ENCODE measurements around the gene DICER1.
"Not testable (repeated sequence)": the region's sequence is repeated elsewhere in the genome, so short reads cannot be mapped to it uniquely, and the experiment has no call there.

Gene DICER1

GRCh38 chr14:95184413-95184790 is 27.1 kb upstream of the DICER1 start:
- no peak for DNase-seq (ENCODE audit: low read depth)

- no peak for DNase-seq (ENCODE audit: low read depth)
Observed at GRCh38 chr14:95183532-95184412, 26.4 kb upstream of the DICER1 start.

DNA sequence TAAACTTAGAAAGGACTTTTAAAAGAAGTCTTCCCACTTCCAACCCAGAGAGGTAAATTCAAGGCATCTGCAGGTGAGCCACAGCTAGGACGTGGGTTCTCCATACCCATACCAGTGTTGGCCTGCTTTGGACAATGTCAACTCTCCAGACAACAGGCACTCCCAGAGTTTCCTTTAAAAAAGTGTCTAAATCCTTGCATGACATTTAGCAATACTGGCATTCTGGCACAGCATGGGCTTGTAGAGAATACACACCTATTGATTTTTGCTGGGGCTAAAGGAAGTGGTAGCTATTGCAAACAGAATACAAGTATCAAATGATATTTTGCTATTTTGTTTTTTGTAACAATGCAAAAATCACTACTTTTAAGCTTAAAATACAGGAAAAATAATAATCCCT is 25.8 kb upstream of the DICER1 start:
- no peak for DNase-seq (ENCODE audit: low read depth)

GRCh38 chr14:95182379-95182778 is 25.1 kb upstream of the DICER1 start:
- no peak for DNase-seq (ENCODE audit: low read depth)

GRCh38 chr14:95180966-95181741 is 23.8 kb upstream of the DICER1 start:
- DNase-seq (ENCODE audit: low read depth): no peak

DNA sequence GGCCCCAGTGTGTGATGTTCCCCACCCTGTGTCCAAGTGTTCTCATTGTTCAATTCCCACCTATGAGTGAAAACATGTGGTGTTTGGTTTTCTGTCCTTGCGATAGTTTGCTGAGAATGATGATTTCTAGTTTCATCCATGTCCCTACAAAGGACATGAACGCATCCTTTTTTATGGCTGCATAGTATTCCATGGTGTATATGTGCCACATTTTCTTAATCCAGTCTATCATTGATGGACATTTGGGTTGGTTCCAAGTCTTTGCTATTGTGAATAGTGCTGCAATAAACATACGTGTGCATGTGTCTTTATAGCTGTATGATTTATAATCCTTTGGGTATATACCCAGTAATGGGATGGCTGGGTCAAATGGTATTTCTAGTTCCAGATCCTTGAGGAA is 18.3 kb upstream of the DICER1 start:
- not testable (repeated sequence) for DNase-seq (ENCODE audit: low read depth)

GRCh38 chr14:95174184-95174792 is 17.0 kb upstream of the DICER1 start:
- DNase-seq (ENCODE audit: low read depth): peak; percentile 33

DNA sequence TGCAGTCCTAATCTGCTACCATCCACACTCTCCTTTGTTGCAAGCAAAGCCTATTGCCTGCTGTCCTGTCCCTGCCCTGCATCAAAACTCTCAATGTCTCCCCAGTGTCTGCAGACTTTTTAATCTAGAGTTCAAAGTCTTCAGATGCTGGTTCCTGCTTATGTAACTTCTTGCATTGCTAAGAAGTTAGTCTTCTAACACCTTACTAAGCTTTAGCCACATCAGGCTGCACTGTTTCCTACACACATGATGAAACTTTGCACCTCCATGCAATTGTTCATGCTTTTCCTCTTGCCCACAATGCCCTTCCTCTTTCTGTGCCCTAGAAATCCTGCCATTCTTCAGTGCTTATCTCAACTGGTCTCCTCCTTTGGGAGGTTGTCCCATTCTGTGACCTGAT is 16.2 kb upstream of the DICER1 start:
- no peak for DNase-seq (ENCODE audit: low read depth)

- no peak for DNase-seq (ENCODE audit: low read depth)
Observed at GRCh38 chr14:95167177-95167576, 9.8 kb upstream of the DICER1 start.

- DNase-seq (ENCODE audit: low read depth): no peak
Observed at GRCh38 chr14:95165517-95165916, 8.2 kb upstream of the DICER1 start.

DNA sequence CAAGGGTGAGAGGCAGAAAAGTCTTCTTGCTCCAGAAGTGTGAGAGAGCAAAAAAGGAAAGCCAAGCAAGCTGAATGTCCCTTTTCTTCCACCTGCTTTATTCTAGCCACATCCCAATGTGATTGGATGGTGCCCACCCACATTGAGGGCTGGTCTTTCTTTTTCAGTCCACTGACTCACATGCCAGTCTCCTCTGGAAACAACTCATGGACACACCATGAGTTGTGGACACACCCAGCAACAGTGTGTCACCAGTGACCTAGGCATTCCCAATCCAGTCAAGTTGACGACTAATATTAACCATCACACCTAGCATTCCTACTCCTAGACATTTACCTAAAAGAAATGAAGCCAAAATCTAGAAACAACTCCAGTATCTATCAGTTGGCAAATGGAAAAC is 7.2 kb upstream of the DICER1 start:
- DNase-seq (ENCODE audit: low read depth): no peak

GRCh38 chr14:95163666-95164065 is 6.3 kb upstream of the DICER1 start:
- DNase-seq (ENCODE audit: low read depth): peak; percentile 22

DNA sequence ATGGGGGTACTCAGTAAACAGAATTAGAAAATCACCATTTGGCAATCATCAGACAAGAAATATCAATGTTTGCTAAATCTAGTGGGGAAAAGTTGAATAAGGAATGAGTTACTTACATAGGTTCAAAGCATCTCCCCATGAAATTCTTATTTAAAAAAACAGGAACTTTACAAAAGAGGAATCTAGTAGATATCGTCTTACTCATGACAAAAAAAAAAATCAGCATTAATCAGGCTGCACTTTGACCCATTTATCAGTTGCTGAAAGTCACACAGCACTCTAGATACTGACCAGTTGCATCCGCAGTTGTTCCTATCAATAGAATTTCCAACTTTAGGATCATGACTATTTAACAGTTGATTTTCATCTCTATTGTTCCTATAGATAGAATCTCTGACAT is 5.8 kb upstream of the DICER1 start:
- no peak for DNase-seq (ENCODE audit: low read depth)

DNA sequence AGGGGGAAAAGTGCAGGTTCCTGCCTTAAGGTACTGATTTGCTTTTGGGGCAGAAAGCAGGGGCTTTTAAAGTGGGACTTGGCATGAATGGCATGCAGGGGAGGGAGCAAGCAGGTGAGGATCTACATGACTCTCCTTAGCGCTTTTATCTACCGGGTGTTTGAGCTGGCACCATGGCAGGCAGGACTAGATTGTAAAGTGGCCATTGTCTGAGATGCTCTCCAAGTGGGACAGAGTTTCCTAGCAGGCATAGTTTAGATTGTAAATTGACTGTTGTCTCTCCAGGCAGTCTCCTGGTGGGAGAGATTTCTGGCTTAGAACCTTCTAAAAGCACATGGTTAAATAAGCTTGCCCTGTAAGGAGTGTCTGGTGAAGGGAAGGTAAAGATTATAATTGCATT is 5.3 kb upstream of the DICER1 start:
- no peak for DNase-seq (ENCODE audit: low read depth)

DNA sequence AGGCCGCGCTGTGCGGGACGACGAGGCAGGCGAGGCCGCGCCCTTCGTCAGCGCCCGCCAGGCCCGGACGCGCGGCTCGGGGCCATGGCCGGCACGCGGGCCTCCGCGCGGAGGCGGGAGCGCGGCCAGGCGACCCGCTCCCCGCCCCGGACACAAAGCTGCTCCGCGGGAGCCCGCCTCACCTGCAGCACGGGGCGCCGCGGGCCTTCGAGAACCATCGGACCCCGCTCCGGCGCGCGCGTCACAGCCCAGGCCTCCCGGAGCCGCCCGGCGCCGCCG is 342 bp downstream of the DICER1 start:
- peak; percentile 20 for DNase-seq (ENCODE audit: low read depth)

DNA sequence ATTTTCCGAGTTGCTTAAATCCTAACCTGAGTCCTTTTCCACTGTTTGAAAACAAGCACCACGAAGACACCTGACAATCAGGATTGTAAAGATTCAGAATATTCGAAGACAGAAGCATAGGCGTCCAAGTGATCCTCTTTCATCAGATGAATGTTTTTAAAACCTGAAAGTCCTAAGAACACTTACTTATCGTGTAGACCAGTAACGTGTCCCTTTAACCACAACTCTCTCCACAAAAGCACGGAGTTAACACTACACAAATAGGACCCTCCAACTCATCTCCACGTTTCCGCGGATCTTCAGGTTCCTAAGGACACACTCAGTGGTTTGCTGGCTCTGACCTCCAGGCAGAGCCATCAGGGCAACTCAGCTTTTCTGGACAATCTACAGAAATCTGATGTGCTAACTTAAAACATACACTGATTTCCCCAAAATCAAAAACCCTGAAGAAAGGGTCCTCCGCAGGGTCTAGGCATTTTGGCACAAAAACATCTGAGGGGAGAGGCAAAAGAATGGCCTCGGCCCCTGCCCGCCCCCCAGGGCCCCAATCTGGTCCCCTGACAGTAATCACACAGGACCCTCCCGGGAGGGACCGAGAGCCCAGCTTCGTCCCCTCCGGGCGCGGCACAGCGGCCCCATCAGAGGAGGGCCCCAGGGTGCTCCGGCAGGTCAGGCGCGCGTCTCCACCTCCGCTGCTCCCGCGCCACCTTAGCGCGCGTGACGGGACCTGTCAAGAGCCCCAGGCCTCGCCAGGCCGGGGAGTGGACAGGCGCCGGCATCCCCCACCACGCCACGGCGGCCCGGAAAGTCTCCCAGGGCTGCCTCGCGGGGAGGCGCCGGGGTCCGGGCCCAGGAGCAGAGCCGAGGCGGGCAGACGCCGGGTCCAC is 925 bp downstream of the DICER1 start:
- peak; percentile 22 for DNase-seq (ENCODE audit: low read depth)

DNA sequence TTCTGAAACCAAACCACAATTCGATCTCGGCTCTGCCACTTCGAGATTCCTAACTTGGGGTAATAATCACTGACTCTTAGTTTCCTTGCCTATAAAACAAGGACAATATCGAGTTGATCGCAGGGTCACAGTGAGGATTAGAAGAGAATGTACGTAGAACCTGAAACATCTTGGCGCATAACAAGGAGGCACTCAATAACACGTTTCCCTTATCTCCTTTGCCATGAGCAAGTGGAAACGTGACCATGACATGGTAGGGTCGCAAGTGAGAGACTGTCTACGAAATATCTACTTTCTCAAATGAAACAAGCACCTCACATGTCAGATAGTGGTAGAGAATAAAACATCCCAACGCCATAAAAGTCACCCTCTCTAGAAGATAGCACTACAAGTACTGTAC is 2.3 kb downstream of the DICER1 start:
- no peak for DNase-seq (ENCODE audit: low read depth)

- DNase-seq (ENCODE audit: low read depth): no peak
Observed at GRCh38 chr14:95153866-95154265, 3.5 kb downstream of the DICER1 start.

GRCh38 chr14:95151561-95151960 is 5.8 kb downstream of the DICER1 start:
- DNase-seq (ENCODE audit: low read depth): peak; percentile 51

DNA sequence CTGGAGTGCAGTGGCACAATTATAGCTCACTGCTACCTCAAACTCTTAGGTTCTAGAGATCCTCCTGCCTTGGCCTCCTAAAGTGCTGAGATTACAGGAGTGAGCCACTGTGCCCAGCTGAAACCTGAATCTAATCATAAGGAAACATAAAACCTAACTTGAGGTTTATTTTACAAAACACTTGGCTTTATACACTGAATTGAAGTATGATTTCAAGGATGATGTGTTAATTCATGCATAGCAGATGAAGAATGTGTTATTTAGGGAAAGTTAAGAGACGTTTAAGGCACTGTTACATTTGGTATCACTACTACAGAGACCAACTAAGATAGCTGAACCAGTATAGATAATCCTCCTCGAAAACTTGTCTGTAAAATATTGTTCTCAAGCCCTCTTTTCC is 6.4 kb downstream of the DICER1 start:
- DNase-seq (ENCODE audit: low read depth): no peak

GRCh38 chr14:95149441-95149840 is 7.9 kb downstream of the DICER1 start:
- DNase-seq (ENCODE audit: low read depth): no peak

DNA sequence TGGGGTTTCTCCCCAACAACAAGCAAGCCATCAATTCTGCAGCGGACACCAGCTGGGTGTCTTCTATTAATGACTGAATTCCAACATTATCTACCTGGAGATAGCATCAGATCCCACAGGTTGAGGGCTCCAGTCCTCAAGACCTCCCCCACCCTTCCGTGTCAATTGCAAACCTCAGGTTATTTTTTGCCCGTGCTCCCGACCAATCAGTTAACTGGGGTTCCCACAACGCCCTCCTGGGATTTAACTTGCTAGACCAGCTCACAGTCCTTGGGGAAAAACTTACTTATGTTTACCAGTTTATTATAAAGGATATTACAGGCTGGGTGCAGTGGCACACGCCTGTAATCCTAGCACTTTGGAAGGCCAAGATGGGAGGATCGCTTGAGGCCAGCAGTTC is 9.7 kb downstream of the DICER1 start:
- no peak for DNase-seq (ENCODE audit: low read depth)

Measured in amniotic epithelial cell (primary cell).